Erythroblast (primary cell): ENCODE results near the gene CDKN2B-AS1.

Experiments used
- DNase-seq, 2 experiments: peaks; one replicate each; lab custom pipeline; 2025; lab: John Stamatoyannopoulos, UW
- GATA1 ChIP-seq: IDR thresholded peaks from 2 replicates; pipeline ENCODE4 v1.6.1; 2011; ENCODE audit warnings: low read depth, mild to moderate bottlenecking, control low read depth, low read length, moderate library complexity
- POLR2A ChIP-seq: IDR thresholded peaks from 2 replicates; pipeline ENCODE4 v1.6.1; 2011; ENCODE audit warnings: mild to moderate bottlenecking, low read length

CDKN2B-AS1 gene

DNA sequence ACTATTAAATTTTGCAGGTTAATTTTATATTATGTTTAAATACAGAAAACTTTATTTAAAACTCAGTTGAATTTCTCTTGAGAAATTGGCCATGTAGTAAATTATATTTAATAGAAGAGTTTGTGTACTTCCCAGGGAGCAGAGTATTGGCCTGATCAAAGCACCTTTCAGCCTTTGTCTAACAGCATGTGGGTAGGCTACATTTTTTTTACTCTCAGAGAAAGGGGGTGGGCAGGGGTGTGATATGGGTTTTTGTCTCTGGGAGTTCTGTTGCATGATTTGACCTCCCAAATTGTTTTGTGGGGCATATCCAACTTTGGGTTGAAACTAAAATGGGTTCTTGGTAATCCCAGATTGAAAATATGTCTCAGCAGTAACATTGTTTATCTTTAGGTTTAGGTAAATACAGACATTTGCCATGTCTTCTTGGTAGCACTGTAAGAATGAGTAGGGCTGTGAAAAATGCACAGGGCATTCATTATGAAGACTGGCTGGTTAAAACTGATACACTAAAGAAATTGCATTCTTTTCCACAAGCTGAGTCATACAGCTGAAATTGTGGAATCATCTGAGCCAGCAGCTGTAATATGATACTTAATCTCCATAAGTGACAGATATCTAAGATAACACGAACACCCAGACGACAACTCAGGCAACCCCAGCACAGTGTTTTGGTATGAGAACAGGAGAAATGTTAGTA lies 89.9 kb downstream of the CDKN2B-AS1 start:
- peak in 1 of 2 experiments; percentile 14 for DNase-seq

DNA sequence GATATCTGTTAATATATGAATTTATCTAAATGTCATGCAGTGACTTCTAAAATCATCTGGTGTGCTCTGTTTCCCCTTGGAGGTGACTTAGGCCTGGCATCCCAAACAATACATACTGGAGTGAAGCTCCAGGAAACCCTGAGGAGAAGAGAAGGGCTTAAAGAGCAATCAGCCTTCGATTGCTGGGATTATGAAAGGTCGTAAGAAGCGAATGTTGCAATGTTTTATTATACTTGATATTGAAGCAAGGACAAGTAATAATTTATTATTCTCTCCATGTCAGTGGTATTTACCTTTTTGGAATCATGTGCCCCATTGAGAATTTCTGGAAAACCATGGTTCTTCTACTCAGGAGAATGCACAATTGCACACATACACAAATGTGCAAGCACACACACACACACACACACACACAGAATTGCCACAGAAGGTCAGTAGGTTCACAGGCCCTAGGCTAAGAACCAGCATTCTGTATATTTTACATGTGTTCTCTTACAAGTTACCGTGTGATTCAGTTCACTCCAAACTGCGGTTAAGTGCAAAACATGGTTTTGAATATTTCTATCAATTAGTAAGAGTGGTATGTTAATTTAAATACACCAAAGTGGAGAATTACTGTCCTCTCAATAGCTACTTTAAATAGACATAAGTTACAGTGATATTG lies 93.6 kb downstream of the CDKN2B-AS1 start:
- TF ChIP-seq POLR2A (no peak), GATA1 (no peak)
- no peak for DNase-seq

More for the DNA sequence above, 89.9 kb downstream of the CDKN2B-AS1 start:
- TF ChIP-seq POLR2A (no peak), GATA1 (no peak)

DNA sequence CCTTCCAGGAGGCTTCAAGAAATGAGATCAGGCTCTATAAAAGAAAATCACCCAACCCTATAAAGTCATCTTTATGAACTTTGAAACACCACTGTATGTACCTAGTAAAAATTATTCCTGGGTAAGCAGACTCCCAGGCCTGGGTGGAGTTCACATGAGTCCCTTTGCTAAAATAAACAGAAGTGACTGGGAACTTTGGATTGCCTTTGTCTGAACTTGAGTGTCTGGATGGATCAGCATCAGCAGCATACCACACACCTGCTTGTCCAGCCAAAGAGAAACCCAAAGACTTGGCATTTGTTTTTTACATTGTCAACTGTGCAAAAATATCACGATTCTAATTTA lies 94.1 kb downstream of the CDKN2B-AS1 start:
- DNase-seq = no peak
- TF ChIP-seq GATA1 (no peak), POLR2A (no peak)

DNA sequence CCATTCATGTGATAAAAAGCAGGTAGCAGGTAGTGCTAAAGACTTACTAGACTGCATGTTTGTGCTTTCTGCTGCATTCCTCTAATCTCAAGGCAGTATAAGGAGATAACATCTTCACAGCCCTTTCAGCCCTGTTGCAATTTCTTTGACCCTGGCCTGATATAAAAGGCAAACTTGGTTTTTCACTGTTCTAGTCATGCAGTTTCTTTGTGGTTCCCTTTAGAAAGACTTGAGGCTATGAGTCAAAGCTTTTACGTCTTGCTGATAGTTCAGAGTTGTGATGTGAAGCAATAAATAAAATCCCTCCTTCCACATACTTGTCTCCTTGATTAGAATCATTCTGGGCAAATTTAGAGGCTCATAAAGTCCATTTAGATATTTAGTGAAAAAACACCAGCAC lies 103.1 kb downstream of the CDKN2B-AS1 start:
- TF ChIP-seq POLR2A = no peak
- no peak for TF ChIP-seq GATA1

DNA sequence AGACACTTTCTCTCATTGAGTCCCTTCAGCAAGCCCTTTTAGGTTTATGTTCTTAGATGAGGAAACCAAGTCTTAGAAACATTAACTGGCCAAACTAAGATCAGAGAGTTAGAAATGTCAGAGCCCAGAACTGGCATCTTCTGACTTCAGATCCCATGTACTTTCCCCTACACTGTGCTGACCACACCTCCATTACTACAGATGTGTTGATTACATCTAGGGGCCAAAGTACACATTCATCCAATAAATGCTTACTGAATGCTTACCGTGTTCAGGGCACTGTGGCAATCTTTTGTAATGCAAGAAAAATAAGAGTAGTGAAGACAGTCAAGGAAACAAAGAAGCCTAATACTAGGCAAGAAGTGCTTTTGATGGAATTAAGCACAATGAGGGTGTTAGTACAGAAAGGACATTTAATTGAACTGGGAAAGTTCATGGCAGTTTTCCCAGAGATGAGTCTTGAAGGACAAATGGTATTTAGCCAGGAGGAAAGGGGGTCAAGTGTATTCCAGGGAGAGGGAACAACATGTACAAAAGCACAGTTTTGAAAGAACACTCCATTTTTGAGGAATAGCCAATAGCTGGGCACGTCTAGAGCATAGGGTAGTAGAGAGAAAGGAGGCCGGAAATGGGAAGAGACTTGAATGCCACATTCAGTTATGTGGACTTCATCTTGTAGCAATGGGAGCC lies 104.2 kb downstream of the CDKN2B-AS1 start:
- DNase-seq = peak in 1 of 2 experiments; percentile 2
- no peak for TF ChIP-seq POLR2A
- TF ChIP-seq GATA1 = no peak

More for the DNA sequence above, 103.1 kb downstream of the CDKN2B-AS1 start:
- no peak for DNase-seq

GRCh38 chr9:22100626-22101025 lies 106.0 kb downstream of the CDKN2B-AS1 start:
- peak in 1 of 2 experiments; percentile 2 for DNase-seq
- TF ChIP-seq POLR2A (no peak), GATA1 (no peak)

GRCh38 chr9:22102146-22103053 lies 107.8 kb downstream of the CDKN2B-AS1 start:
- TF ChIP-seq GATA1 (no peak), POLR2A (no peak)
- no peak for DNase-seq

DNA sequence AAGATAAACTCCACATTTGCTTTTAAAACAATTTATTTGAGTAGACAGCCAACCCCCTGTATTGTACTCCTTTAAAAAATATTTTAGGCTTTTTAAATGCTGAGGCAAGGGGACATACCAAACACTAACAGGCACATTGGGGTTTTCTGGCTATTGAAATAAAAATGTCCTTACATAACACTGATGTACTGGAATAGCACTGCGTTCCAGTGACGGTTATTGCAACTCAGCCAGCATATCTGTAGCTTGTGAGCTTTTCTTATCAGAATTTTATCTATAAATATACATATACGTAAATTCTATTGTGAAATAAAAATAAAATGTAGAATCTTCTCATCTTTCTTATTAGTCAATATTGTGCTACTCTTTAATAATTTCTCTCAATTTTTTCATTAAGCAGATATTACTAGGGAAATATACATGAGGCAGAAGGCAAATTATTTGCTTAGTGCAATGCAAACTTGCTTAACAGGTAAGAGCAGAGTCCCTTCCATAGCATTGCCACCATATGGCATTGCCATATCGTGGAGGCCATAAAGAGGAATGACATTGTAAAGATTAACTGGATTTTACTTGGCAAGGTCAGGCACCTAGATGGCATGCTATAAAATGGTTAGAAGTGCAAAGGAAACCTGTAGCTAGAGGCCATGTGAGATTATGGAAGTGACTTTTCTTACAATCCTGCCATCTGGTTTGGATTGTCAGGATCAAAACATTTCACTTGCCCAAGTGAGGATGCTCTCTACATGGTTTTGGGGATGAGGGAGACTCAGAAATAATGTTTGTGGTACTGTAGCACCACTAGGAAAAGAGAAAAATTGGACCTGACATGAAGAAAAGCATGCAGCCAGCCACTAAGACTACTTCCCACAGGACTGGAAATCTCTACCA lies 109.3 kb downstream of the CDKN2B-AS1 start:
- DNase-seq = no peak
- no peak for TF ChIP-seq GATA1
- TF ChIP-seq POLR2A = no peak

DNA sequence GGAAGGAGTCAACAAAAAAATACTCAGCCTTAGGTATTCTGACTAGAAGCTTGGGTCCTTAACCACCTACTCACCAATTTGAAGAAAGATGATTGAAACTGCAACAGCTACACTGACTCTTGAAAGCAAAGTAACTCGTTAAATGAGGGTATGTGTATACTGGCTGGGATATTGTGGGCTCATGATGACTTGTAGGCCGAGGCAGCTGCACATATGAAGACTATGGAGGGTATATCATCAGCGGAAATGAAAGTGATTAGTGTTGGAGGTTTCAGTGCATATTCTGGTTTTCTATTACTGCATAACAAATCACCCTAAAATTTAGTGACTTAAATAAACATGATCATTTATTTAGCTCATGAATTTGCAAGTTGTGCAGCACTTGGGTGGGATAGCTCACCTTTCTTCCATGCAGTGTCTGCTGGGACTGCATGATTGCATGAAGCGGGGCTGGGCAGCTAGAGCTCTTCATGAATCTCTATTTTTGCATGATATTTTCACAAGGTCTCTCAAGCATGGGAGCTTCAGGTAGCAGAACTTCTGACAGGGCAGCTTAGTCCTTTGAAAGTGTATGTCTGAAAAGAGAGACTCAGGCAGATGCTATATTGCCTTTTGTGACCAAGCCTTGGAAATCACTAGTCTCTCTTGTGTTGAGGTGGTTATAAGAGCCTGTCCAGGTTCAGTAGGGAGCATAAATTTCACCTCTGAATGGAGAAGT lies 110.6 kb downstream of the CDKN2B-AS1 start:
- no peak for DNase-seq
- TF ChIP-seq GATA1 (no peak), POLR2A (no peak)

DNA sequence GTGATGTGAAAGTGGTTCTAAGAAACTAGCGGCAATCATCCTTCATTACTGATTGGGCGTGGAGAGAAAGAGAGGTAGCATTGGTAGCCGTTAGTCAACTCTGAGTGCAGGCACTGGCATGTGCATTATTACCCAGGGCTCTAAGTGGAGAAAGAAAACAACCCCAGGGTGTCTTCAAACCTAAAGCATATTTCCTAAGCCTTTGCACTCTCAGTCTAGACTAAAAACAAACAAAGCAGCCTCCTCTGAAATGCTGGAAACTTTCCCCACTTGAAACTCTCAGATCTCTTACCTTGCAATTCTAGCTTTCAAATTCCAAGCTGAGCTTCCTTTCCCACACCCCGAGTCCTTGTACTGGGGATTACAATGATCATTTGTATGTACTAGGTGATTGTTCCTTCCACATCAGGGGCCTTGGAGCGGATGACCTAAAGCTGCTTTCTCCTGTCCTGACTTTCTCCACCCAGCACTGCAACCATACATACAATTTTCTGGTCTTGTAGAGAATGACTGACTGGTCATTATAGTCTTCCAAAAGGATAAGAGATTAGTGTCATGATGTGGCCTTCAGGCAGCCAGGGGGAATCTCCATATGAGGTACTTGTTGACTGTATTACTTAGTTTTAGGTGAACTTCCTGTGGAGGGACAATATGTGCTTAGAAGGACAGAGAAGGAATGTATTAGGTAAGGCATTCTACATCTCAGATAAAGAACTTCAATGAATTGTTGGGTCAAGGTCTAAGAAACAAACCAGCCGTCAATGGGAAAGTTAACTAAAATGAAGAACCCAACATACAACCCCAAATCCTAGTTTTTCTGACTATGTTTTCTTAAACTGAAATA lies 112.8 kb downstream of the CDKN2B-AS1 start:
- TF ChIP-seq GATA1 (no peak), POLR2A (no peak)
- DNase-seq = no peak

- no peak for DNase-seq
- TF ChIP-seq GATA1 (no peak), POLR2A (no peak)
Measured at GRCh38 chr9:22108581-22109370, 114.2 kb downstream of the CDKN2B-AS1 start.
